ENCODE measurements around the gene KANSL1. TPM values are rescaled to one million over a fixed set of nuclear protein-coding genes. Genes with fewer than 3 reads are reported as not detected.
A peak's percentile ranks its signal among the peaks of the same experiment; 100 is the strongest.

The KANSL1 gene
- total RNA-seq, 2 experiments from 2014 or later = 54.4 to 55.3 TPM

- Mint-ChIP-seq H3K36me3 (ENCODE audit: low read depth) (peaks cover 17% of the 10 kb centered on the region), H3K27me3 (no peaks in the 10 kb centered on the region), H3K27ac (peak overlapping the region; percentile 89), H3K9me3 (no peaks in the 10 kb centered on the region), H3K4me3 (peak overlapping the region; percentile 50), H3K4me1 (ENCODE audit: low read depth) (peaks cover 86% of the 10 kb centered on the region)
- DNase-seq (no peak), ATAC-seq (peak; percentile 61)
- CTCF ChIA-PET = interaction anchor here (1.1 to 3.6 kb wide), 4 partner anchors 7 to 136 kb away, joined by 3 to 24 read pairs (median 14); partner anchors contain the start of gene KANSL1
- intact Hi-C loops (cut with micrococcal nuclease) = loop anchor here (5.0 kb wide), 1 partner anchor 57 kb away; no protein-coding TSS in a partner anchor
- POLR2A ChIA-PET = interaction anchor here (0.7 to 1.7 kb wide), 8 partner anchors 10 to 129 kb away, joined by 3 to 6 read pairs (median 4); partner anchors contain the start of gene KANSL1
- TF ChIP-seq CTCF (IDR thresholded peaks at IDR 0.05) = no peak
Measured at GRCh38 chr17:46179375-46179999, 13.7 kb downstream of the KANSL1 start.

- Mint-ChIP-seq H3K4me3 (peak overlapping the region; percentile 50), H3K27me3 (no peaks in the 10 kb centered on the region), H3K4me1 (ENCODE audit: low read depth) (peaks cover 85% of the 10 kb centered on the region), H3K9me3 (no peaks in the 10 kb centered on the region), H3K27ac (peak overlapping the region; percentile 89), H3K36me3 (ENCODE audit: low read depth) (peaks cover 15% of the 10 kb centered on the region)
- TF ChIP-seq CTCF (IDR thresholded peaks at IDR 0.05) = no peak
- DNase-seq = no peak
- peak; percentile 79 for ATAC-seq
- ChIA-PET POLR2A (interaction anchor here (0.7 to 1.7 kb wide), 10 partner anchors 8 to 133 kb away, joined by 3 to 6 read pairs (median 3); partner anchors contain the start of gene KANSL1), CTCF (interaction anchor here (0.6 to 3.6 kb wide), 10 partner anchors 8 to 135 kb away, joined by 3 to 24 read pairs (median 3); partner anchors contain the start of gene KANSL1)
- intact Hi-C loops (cut with micrococcal nuclease) = loop anchor here (5.0 kb wide), 1 partner anchor 56 kb away; no protein-coding TSS in a partner anchor
Measured at GRCh38 chr17:46178550-46179214, 14.5 kb downstream of the KANSL1 start.

- intact Hi-C loops (cut with micrococcal nuclease) = loop anchor here (5.0 kb wide), 1 partner anchor 55 kb away; no protein-coding TSS in a partner anchor
- POLR2A ChIA-PET = interaction anchor here (0.8 to 1.7 kb wide), 2 partner anchors 13 to 141 kb away, joined by 3 to 9 read pairs; no protein-coding TSS in a partner anchor
Measured at GRCh38 chr17:46176975-46177374, 16.3 kb downstream of the KANSL1 start.

GRCh38 chr17:46175891-46176290, 17.3 kb downstream of the KANSL1 start:
- H3K36me3 Mint-ChIP-seq (ENCODE audit: low read depth) = peaks cover 27% of the 10 kb centered on the region
- ChIA-PET CTCF (interaction anchor here (0.9 to 2.5 kb wide), 3 partner anchors 11 to 18 kb away, joined by 3 to 11 read pairs (median 3); partner anchors contain the start of gene KANSL1), POLR2A (interaction anchor here (0.6 to 2.1 kb wide), 4 partner anchors 11 to 17 kb away, joined by 3 to 9 read pairs (median 6); partner anchors contain the start of gene KANSL1)
- no peaks in the 10 kb centered on the region for H3K27me3 Mint-ChIP-seq
- DNase-seq (no peak), ATAC-seq (no peak)
- H3K4me1 Mint-ChIP-seq (ENCODE audit: low read depth) = peaks cover 81% of the 10 kb centered on the region
- intact Hi-C loops (cut with micrococcal nuclease) = loop anchor here (5.0 kb wide), 1 partner anchor 54 kb away; no protein-coding TSS in a partner anchor
- no peak overlapping the region for H3K27ac Mint-ChIP-seq
- no peaks in the 10 kb centered on the region for H3K9me3 Mint-ChIP-seq
- no peak for TF ChIP-seq CTCF (IDR thresholded peaks at IDR 0.05)
- H3K4me3 Mint-ChIP-seq = no peak overlapping the region

More at GRCh38 chr17:46176975-46177374, 16.3 kb downstream of the KANSL1 start:
- H3K4me1 Mint-ChIP-seq (ENCODE audit: low read depth) = peaks cover 81% of the 10 kb centered on the region
- DNase-seq (no peak), ATAC-seq (no peak)
- CTCF ChIA-PET = interaction anchor here (0.7 to 3.3 kb wide), 6 partner anchors 10 to 133 kb away, joined by 3 to 18 read pairs (median 4); partner anchors contain the start of gene KANSL1
- no peak overlapping the region for H3K27ac Mint-ChIP-seq
- TF ChIP-seq CTCF (IDR thresholded peaks at IDR 0.05) = no peak
- no peak overlapping the region for H3K4me3 Mint-ChIP-seq
- H3K9me3 Mint-ChIP-seq = no peaks in the 10 kb centered on the region
- H3K36me3 Mint-ChIP-seq (ENCODE audit: low read depth) = peaks cover 21% of the 10 kb centered on the region
- no peaks in the 10 kb centered on the region for H3K27me3 Mint-ChIP-seq
